GM10847 (cell line): ENCODE measurements around the gene AFAP1.

Experiments
- POLR2A ChIP-seq: IDR thresholded peaks from 2 replicates; pipeline ENCODE4 v1.6.1; 2011; ENCODE audit not compliant: insufficient read length; ENCODE audit errors: extremely low read depth

The AFAP1 gene

GRCh38 chr4:7939377-7940108 lies at the start of gene AFAP1:
Gene AFAP1, minus strand, starts transcription at chr4:7939861. Its CDS starts 67,783 bp downstream, at chr4:7872078.
- TF ChIP-seq POLR2A = no peak

- TF ChIP-seq POLR2A = no peak
These were observed 48.8 kb upstream of the AFAP1 start for GRCh38 chr4:7988437-7988836.

GRCh38 chr4:7987148-7987989 lies 47.7 kb upstream of the AFAP1 start:
- no peak for TF ChIP-seq POLR2A

GRCh38 chr4:7985891-7986441 lies 46.3 kb upstream of the AFAP1 start:
- no peak for TF ChIP-seq POLR2A

DNA sequence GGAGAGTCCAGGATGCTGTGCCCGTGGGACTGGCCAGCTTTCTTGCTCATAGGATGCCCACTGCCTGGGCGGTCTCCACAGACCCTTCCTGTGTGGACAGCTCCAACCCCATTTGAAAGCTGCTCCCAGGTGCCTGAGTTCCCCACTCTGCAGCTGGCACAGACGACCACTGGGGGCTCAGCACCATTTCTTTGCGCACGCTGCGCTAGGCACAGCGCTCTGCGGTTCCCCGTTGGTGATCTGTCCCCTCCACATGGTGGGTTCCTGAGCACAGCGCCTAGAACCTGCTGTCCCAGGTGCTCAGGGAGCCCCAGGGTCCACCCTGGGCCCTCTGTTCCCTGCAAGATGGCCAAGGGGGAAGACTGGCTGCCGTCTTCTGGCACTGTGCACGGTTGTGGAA lies 45.4 kb upstream of the AFAP1 start:
- no peak for TF ChIP-seq POLR2A

- no peak for TF ChIP-seq POLR2A
These were observed 44.7 kb upstream of the AFAP1 start for GRCh38 chr4:7984286-7984925.

- TF ChIP-seq POLR2A = no peak
These were observed 43.6 kb upstream of the AFAP1 start for GRCh38 chr4:7983296-7983695.

DNA sequence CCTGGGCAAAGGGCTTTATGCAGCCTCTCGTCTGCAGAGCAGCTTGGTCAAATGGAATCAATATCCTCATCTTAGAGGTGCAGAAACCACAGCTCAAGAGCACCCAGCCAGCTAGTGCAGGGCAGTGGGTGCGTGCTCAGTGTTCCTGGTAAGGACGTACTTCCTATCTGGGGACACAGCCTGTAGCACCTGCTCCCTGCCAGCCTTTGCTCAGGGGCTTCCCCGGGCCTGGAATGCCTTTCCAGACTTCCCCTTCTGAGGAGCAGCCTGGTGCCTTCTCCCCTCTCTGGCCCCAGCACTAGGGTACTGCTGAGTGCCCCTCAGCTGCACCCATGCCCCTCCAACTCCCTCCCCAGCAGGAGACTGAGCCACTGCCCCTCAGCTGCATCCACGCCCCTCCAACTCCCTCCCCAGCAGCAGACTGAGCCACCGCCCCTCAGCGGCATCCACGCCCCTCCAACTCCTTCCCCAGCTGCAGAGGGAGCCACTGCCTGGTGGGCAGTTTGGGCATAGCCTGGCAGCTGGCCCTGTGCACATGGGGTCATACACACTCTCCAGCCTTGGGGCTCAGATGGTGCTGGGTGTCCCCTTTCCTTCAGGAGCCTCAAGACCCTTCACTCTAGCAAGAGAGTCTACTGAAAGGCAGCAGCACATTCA lies 42.2 kb upstream of the AFAP1 start:
- no peak for TF ChIP-seq POLR2A

GRCh38 chr4:7980036-7980435 lies 40.4 kb upstream of the AFAP1 start:
- no peak for TF ChIP-seq POLR2A

GRCh38 chr4:7979652-7979968 lies 39.9 kb upstream of the AFAP1 start:
- no peak for TF ChIP-seq POLR2A

GRCh38 chr4:7978907-7979651 lies 39.4 kb upstream of the AFAP1 start:
- no peak for TF ChIP-seq POLR2A

DNA sequence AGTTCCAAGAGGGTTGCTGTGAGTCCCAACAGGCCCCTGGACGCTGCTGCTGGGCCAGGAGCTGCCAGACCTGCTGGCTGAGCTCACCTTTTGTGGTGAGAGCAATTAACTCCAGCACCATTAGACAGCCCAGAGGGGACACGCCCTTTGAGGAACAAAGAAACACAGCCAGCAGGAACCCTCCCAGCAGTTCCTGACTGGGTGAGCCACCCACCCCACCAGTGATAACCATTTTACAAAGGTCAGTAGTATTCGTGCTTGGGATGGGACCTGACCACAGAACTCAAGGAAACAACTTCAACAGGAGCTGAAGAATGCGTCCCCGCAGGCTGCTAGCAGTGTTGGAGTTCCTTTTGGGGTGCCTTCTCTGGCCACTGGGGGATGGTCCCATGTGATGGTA lies 38.8 kb upstream of the AFAP1 start:
- no peak for TF ChIP-seq POLR2A

- no peak for TF ChIP-seq POLR2A
These were observed 37.0 kb upstream of the AFAP1 start for GRCh38 chr4:7976634-7977033.

DNA sequence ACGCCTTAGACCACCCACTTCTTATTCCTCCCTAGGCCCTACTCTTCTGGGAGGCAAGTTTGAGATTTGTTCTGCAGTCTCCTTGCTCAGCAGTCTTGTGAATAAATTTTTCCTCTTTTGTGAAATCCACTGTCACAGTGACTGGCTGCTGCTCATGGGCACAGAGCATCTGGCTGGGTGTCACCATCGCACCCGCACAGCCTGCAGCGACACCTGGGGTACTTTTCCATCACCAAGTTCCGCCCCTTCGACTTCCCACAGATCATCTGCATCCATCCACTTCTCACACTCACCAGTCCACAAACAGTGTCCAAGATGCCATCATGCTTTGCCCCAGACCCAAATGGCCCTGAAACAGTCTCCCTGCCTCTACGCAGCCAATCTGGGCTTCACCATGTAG lies 36.4 kb upstream of the AFAP1 start:
- TF ChIP-seq POLR2A = no peak

DNA sequence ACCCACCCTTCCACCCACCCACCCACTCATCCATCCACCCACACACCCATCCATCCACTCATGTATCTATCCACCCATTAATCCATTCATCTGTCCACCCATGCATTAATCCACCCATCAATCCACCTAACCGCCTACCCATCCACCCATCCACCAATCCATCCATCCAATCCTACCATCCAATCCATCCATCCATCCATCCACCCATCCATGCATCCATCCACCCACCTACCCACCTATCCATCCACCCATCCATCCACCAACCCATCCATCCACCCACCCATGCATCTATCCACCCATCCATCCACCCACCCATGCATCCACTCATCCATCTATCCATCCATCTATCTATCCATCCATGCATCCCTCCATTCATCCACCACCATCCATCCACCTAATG lies 34.8 kb upstream of the AFAP1 start:
- no peak for TF ChIP-seq POLR2A
